ENCODE data around the gene CST6. TPM values are rescaled to one million over a fixed set of nuclear protein-coding genes. Genes with fewer than 3 reads are reported as not detected.

CST6 gene
- total and polyA plus RNA-seq, 2 experiments from 2014 or later, result 4.2 to 8.3 TPM

DNA sequence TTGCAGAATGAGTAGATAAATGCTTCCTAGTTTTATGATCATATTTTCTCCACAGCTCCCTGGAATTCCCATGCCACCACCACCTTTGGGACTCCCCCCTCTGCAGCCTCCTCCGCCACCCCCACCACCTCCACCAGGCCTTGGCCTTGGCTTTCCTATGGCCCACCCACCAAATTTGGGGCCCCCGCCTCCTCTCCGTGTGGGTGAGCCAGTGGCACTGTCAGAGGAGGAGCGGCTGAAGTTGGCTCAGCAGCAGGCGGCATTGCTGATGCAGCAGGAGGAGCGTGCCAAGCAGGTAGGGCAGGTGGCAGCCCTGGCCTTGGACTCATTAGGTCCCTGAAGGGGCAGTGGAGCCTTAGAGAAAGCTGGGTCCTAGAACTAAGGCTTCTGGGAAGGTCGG lies 43.2 kb downstream of the CST6 start:
- no peak overlapping the region for H3K4me2 ChIP-seq
- ATAC-seq (no peak), DNase-seq (ENCODE audit: low spot score) (no peak)
- no peak overlapping the region for H3K4me3 Mint-ChIP-seq
- no peaks in the 10 kb centered on the region; the same call in 2 of the 3 replicates for H3K9me3 Mint-ChIP-seq
- peaks cover 17% of the 10 kb centered on the region for H3K4me1 ChIP-seq (ENCODE audit: insufficient read depth)
- no peaks in the 10 kb centered on the region for H3K27me3 ChIP-seq (ENCODE audit: insufficient read depth)
- peaks cover 35% of the 10 kb centered on the region for H3K79me2 ChIP-seq (replicated peaks; ENCODE audit: insufficient read depth)
- peaks cover 19% of the 10 kb centered on the region for H3K4me1 Mint-ChIP-seq
- peaks cover 12% of the 10 kb centered on the region for H3K27me3 Mint-ChIP-seq (ENCODE audit: insufficient read depth, low read depth, poor library complexity)
- H3K27ac Mint-ChIP-seq, result no peak overlapping the region
- TF ChIP-seq, protein P1, sequence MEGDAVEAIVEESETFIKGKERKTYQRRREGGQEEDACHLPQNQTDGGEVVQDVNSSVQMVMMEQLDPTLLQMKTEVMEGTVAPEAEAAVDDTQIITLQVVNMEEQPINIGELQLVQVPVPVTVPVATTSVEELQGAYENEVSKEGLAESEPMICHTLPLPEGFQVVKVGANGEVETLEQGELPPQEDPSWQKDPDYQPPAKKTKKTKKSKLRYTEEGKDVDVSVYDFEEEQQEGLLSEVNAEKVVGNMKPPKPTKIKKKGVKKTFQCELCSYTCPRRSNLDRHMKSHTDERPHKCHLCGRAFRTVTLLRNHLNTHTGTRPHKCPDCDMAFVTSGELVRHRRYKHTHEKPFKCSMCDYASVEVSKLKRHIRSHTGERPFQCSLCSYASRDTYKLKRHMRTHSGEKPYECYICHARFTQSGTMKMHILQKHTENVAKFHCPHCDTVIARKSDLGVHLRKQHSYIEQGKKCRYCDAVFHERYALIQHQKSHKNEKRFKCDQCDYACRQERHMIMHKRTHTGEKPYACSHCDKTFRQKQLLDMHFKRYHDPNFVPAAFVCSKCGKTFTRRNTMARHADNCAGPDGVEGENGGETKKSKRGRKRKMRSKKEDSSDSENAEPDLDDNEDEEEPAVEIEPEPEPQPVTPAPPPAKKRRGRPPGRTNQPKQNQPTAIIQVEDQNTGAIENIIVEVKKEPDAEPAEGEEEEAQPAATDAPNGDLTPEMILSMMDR (conservative IDR thresholded peaks at IDR 0.05; ENCODE audit: low read depth in 2 of 2), result no peak
- H3K36me3 ChIP-seq (ENCODE audit: insufficient read depth), result peaks cover 45% of the 10 kb centered on the region
- no peak overlapping the region for H3K4me3 ChIP-seq
- no peaks in the 10 kb centered on the region for H3K9me2 ChIP-seq (ENCODE audit: insufficient read depth)
- H3F3A ChIP-seq (replicated peaks; ENCODE audit: low read depth), result peaks cover 11% of the 10 kb centered on the region; the same call in 1 of the 2 replicates
- no peak overlapping the region for H2AFZ ChIP-seq
- H3K27ac ChIP-seq (ENCODE audit: low read depth), result no peak overlapping the region
- peaks cover 72% of the 10 kb centered on the region for H3K36me3 Mint-ChIP-seq (ENCODE audit: low read depth)
- H4K20me1 ChIP-seq (replicated peaks; ENCODE audit: insufficient read depth), result peaks cover 22% of the 10 kb centered on the region

DNA sequence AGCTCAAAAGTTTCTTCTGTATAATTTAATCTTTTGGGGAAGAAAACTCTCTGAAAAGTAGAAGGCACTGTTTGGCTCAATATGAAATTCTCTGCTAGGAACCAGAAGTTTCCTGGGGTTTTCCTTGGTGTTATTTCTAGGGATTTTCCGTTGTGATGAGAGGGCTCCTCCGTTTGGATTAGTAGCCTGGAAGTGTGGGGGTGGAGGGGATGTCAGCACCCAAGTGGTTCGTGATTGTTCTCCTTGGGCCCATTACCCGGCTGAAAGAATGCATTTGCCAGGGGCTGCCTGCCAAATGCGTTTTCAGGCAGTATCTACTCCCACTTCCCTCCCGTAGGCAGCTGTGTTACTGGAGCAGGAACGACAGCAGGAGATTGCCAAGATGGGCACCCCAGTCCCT lies 44.7 kb downstream of the CST6 start:
- Mint-ChIP-seq H3K27me3 (ENCODE audit: insufficient read depth, low read depth, poor library complexity) (peaks cover 7% of the 10 kb centered on the region), H3K27ac (no peak overlapping the region), H3K4me3 (no peak overlapping the region), H3K9me3 (no peaks in the 10 kb centered on the region), H3K36me3 (ENCODE audit: low read depth) (peaks cover 87% of the 10 kb centered on the region), H3K4me1 (peaks cover 7% of the 10 kb centered on the region)
- ATAC-seq, result no peak
- Histone ChIP-seq H2AFZ (no peak overlapping the region), H3K4me1 (ENCODE audit: insufficient read depth) (peaks cover 7% of the 10 kb centered on the region), H3K27me3 (ENCODE audit: insufficient read depth) (no peaks in the 10 kb centered on the region), H3K4me2 (no peak overlapping the region), H3K36me3 (ENCODE audit: insufficient read depth) (peaks cover 59% of the 10 kb centered on the region), H4K20me1 (replicated peaks; ENCODE audit: insufficient read depth) (peaks cover 28% of the 10 kb centered on the region), H3K9me2 (ENCODE audit: insufficient read depth) (no peaks in the 10 kb centered on the region), H3K4me3 (no peak overlapping the region), H3F3A (replicated peaks; ENCODE audit: low read depth) (peaks cover 1% of the 10 kb centered on the region; the same call in 1 of the 2 replicates), H3K27ac (ENCODE audit: low read depth) (no peak overlapping the region), H3K79me2 (replicated peaks; ENCODE audit: insufficient read depth) (peaks cover 35% of the 10 kb centered on the region)
- DNase-seq (ENCODE audit: low spot score), result no peak
- TF ChIP-seq, protein P2, sequence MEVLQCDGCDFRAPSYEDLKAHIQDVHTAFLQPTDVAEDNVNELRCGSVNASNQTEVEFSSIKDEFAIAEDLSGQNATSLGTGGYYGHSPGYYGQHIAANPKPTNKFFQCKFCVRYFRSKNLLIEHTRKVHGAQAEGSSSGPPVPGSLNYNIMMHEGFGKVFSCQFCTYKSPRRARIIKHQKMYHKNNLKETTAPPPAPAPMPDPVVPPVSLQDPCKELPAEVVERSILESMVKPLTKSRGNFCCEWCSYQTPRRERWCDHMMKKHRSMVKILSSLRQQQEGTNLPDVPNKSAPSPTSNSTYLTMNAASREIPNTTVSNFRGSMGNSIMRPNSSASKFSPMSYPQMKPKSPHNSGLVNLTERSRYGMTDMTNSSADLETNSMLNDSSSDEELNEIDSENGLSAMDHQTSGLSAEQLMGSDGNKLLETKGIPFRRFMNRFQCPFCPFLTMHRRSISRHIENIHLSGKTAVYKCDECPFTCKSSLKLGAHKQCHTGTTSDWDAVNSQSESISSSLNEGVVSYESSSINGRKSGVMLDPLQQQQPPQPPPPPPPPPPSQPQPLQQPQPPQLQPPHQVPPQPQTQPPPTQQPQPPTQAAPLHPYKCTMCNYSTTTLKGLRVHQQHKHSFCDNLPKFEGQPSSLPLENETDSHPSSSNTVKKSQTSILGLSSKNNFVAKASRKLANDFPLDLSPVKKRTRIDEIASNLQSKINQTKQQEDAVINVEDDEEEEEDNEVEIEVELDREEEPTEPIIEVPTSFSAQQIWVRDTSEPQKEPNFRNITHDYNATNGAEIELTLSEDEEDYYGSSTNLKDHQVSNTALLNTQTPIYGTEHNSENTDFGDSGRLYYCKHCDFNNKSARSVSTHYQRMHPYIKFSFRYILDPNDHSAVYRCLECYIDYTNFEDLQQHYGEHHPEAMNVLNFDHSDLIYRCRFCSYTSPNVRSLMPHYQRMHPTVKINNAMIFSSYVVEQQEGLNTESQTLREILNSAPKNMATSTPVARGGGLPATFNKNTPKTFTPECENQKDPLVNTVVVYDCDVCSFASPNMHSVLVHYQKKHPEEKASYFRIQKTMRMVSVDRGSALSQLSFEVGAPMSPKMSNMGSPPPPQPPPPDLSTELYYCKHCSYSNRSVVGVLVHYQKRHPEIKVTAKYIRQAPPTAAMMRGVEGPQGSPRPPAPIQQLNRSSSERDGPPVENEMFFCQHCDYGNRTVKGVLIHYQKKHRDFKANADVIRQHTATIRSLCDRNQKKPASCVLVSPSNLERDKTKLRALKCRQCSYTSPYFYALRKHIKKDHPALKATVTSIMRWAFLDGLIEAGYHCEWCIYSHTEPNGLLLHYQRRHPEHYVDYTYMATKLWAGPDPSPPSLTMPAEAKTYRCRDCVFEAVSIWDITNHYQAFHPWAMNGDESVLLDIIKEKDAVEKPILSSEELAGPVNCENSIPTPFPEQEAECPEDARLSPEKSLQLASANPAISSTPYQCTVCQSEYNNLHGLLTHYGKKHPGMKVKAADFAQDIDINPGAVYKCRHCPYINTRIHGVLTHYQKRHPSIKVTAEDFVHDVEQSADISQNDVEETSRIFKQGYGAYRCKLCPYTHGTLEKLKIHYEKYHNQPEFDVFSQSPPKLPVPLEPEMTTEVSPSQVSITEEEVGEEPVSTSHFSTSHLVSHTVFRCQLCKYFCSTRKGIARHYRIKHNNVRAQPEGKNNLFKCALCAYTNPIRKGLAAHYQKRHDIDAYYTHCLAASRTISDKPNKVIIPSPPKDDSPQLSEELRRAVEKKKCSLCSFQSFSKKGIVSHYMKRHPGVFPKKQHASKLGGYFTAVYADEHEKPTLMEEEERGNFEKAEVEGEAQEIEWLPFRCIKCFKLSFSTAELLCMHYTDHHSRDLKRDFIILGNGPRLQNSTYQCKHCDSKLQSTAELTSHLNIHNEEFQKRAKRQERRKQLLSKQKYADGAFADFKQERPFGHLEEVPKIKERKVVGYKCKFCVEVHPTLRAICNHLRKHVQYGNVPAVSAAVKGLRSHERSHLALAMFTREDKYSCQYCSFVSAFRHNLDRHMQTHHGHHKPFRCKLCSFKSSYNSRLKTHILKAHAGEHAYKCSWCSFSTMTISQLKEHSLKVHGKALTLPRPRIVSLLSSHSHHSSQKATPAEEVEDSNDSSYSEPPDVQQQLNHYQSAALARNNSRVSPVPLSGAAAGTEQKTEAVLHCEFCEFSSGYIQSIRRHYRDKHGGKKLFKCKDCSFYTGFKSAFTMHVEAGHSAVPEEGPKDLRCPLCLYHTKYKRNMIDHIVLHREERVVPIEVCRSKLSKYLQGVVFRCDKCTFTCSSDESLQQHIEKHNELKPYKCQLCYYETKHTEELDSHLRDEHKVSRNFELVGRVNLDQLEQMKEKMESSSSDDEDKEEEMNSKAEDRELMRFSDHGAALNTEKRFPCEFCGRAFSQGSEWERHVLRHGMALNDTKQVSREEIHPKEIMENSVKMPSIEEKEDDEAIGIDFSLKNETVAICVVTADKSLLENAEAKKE (CRISPR knock-in tag; IDR thresholded peaks at IDR 0.05), result no peak
- TF ChIP-seq EZH2phosphoT487 (IDR thresholded peaks at IDR 0.05; ENCODE audit: unreplicated experiment), result no peak
- no peak for TF ChIP-seq ZNF331 (CRISPR knock-in tag; IDR thresholded peaks at IDR 0.05; ENCODE audit: low read depth)
- TF ChIP-seq EZH2 (IDR thresholded peaks at IDR 0.05; ENCODE audit: low read depth, unreplicated experiment), result no peak
- no peak for TF ChIP-seq JUNB (IDR thresholded peaks at IDR 0.05; ENCODE audit: unreplicated experiment)
- no peak for TF ChIP-seq CREB1 (CRISPR knock-in tag; IDR thresholded peaks at IDR 0.05; ENCODE audit: low read depth)
- TF ChIP-seq, protein P3, sequence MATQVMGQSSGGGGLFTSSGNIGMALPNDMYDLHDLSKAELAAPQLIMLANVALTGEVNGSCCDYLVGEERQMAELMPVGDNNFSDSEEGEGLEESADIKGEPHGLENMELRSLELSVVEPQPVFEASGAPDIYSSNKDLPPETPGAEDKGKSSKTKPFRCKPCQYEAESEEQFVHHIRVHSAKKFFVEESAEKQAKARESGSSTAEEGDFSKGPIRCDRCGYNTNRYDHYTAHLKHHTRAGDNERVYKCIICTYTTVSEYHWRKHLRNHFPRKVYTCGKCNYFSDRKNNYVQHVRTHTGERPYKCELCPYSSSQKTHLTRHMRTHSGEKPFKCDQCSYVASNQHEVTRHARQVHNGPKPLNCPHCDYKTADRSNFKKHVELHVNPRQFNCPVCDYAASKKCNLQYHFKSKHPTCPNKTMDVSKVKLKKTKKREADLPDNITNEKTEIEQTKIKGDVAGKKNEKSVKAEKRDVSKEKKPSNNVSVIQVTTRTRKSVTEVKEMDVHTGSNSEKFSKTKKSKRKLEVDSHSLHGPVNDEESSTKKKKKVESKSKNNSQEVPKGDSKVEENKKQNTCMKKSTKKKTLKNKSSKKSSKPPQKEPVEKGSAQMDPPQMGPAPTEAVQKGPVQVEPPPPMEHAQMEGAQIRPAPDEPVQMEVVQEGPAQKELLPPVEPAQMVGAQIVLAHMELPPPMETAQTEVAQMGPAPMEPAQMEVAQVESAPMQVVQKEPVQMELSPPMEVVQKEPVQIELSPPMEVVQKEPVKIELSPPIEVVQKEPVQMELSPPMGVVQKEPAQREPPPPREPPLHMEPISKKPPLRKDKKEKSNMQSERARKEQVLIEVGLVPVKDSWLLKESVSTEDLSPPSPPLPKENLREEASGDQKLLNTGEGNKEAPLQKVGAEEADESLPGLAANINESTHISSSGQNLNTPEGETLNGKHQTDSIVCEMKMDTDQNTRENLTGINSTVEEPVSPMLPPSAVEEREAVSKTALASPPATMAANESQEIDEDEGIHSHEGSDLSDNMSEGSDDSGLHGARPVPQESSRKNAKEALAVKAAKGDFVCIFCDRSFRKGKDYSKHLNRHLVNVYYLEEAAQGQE (IDR thresholded peaks at IDR 0.05; ENCODE audit: unreplicated experiment), result no peak
